HG03354 (cell line): ENCODE results near the gene NTN5.

ENCODE experiments used
- ATAC-seq: cut with Tn5 transposase; IDR thresholded peaks from one replicate; pipeline ENCODE4 v1.9.1; 2021; ENCODE audit warnings: mild to moderate bottlenecking; ENCODE audit not compliant: unreplicated experiment, poor library complexity, severe bottlenecking

NTN5 gene

GRCh38 chr19:48648134-48648533 is 24.7 kb downstream of the NTN5 start:
- no peak for ATAC-seq

DNA sequence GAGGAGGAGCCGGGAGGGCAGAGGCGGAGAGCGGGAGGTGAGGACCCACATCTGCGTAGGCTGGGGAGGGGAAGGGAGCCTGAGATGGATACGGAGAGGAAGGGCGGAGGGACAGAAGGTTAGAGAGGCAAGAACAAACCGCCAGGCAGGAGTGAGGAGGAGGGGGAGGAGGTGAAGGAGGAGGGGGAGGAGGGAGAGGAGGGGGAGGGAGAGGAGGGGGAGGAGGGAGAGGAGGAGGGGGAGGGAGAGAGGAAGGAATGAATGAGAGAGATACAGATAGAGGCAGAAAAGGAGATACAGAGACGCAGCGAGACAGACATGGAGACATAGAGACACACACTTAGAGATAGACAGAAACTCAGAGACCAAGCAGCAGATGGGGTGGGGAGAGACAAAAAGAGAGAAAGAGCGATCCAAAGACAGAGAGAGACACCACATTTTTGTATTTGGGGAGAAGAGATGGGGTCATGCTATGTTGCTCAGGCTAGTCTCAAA is 26.0 kb downstream of the NTN5 start:
- no peak for ATAC-seq

- ATAC-seq: peak; percentile 72
These were observed 26.7 kb downstream of the NTN5 start, which contains the start of gene CA11 for GRCh38 chr19:48646001-48646721. CA11 (minus strand) TSS chr19:48646187; CDS start chr19:48645632, 555 bp downstream.

DNA sequence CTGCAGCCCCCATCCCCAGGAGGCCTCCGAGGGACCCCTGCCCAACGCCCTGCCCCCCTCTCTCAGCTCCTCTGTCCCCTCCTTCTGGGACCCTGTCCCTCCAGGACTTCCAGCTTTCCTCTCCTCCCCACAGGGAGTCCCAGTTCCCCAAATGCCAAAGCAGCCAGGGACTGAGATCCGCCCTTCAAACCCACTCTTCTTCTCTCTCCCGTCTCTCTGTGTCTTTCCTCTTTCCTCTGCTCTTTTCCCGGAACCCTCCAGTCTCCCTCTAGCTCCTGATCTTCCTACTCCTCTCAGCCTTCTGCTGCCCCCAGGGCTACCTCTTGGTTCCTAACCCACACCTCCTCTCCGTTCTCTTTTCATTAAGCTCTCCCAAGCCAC is 27.2 kb downstream of the NTN5 start:
- no peak for ATAC-seq

DNA sequence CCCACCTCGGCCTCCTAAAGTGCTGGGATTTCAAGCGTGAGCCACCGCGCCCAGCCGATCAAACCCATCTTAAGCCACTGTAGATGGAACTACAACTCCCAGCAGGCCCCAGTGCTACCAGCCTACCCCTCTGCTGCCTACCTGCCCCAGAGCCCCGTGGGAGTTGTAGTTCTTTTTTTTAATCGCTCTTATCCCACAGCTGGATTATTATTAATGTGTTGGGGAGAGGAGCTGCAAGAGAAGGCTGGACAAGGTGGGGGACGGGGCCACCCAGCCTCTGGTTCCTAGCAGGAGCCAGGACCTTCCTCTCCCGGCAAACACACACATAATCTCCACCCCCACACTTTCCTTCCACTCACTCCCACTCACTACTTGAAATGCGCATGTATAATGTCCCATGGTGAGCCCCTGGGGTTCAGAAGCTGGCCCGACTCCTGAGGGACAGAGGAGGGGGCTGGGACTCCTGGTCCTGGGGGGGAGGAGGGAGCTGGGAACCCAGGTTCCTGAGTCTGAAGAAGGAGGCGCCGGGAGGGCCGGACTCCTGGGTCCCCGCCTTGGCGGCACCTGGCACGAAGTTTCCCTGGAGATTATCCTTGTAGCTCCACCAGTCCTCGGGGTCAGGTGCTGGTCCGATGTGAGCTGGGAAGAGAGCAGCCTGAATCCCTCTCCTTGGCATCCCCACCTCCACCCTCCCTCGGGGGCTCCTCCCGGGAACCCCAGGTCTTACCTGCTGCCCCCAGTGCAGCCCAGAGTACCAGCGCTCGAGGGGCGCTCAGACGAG is 27.8 kb downstream of the NTN5 start:
- ATAC-seq: peak; percentile 57

DNA sequence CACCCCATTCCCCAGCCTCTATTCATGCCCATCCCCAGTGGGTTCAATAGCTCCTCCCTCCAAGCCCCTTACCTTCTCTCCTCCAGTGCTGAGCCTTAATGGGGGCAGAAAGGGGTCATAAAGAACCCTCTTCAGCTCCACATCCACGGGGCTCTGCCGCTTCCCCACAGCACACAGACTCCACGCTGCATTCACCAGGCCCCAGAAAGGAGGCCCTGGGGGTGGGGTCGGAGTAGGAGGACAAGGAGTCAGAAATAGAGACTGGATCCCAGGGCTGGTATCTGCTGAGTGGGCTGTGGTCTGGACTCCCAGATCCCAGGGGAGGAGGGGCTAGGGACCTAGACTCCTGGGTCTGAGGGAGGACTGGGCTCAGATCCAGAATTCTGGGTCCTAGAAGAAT is 28.5 kb downstream of the NTN5 start:
- no peak for ATAC-seq

- no peak for ATAC-seq
These were observed 30.0 kb downstream of the NTN5 start for GRCh38 chr19:48642862-48643261.

- no peak for ATAC-seq
These were observed 31.0 kb downstream of the NTN5 start for GRCh38 chr19:48641850-48642249.

- no peak for ATAC-seq
These were observed 33.1 kb downstream of the NTN5 start for GRCh38 chr19:48639483-48640375.

- no peak for ATAC-seq
These were observed 33.9 kb downstream of the NTN5 start for GRCh38 chr19:48638831-48639381.

DNA sequence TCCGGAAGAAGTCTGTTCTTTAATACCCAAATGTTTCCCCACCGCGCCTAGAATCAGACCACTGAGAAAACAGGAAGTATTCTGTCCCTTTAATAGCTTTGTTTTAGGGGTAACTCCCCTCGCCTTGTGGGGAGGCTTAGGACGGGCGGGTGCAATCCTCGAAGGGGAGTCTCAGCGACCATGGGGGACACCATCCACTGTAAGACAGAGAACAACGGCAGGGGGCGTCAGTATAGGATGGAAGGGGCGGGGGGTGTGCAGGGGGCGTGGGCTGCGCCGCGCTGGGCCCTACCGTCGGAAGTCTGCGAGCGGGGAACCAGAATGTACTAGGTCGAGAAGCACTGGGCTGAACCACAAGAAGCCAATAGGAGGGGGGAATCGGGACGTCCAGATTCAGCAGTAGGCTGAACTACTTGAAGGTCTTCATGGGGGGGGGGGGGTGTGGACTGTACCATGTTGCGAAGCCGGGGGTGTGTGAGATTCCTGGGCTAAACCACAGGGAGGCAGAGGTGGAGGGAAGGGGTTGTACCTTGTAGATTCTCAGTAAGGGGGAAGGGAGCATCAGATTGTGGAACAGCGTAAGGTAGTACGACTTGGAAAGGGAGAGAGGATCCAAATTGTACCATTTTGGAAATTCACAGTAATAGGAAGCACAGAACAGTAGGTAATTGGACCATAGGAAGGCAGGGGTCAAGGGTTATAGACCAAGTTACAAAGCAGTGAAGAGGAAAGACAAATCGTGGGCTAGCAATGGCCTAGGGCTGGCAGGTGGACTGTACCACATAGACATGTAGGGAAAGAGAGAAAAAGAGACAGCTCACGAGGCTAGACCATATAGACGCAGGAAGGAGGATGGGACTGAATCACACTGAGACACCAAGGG is 34.6 kb downstream of the NTN5 start:
- ATAC-seq: peak; percentile 21

GRCh38 chr19:48637449-48637947 is 35.3 kb downstream of the NTN5 start:
- peak; percentile 72 for ATAC-seq

DNA sequence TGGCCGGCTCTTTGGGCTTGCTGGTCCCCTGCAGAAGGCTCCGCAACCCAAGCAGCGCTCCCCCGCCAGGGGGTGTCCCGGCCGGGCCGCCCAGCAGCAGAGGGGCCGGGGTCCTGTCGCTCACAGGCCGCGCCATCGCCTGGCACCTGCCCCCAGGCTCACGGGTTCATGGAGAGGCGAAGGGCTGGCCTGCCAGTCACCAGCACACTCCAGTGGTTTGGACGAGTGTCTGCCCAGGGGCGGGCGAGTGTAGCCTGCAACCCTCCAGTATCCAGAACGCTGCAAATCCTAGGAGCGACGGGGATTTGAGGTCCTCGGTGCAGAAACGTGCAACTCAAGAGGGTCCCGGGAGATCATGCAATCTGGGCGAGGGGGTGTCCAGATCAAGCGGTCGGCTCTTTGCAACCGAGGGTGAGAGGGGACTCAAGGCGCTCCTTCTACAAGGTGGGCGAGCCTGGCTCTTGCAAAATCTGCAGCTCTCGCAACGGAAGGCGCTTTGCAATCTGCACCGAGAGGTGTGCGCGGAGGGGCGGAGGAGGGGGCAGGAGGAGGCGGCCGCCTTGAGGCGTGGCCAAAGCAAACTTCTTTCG is 35.9 kb downstream of the NTN5 start, which contains the start of gene DBP:
Gene DBP (minus strand): TSS at position 521 of the 590 bp plus-strand sequence. CDS start 385 bp downstream, at position 136.
- no peak for ATAC-seq

- ATAC-seq: no peak
These were observed 36.6 kb downstream of the NTN5 start for GRCh38 chr19:48635966-48636858.

GRCh38 chr19:48635263-48635965 is 37.4 kb downstream of the NTN5 start:
- ATAC-seq: no peak

DNA sequence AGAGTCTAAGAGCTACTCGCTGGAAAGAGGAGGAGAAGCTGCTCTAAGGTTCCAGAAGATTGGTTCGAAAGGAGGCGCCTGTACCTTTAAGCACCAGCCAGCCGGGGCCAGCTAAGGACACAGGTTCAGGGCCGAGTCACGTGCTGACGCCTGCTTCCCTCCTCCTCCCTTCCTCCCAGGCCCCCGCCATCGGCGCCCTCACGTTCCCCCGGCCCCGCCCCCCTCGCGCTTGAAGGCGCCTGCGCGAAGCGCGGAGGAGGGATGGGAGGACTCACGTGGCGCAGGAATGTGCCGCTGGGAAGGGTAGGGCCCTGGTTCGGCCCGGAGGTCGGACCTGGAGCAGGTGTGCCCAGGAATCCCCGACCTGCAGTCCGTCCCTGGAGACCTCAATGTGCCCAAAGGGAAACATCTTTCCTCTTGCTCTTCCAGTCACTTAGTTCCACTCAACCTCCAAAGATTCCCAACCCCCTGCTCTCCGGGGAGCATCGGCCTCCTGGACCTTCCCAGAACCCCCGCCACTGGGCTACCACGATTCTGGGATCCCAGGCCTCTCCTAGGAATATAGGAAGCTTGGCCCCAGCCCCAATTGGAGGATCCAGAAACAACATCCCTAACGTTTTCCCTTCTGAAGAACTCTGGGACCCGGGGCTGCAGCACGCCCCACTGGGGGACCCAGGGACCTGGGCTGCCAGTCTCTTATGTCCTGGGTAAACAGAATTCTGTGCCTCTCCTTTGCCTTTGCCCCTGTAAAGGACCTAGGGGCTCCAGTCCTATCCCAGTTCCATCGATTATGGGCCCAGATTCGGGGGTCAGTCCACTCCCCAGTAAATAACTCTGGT is 38.2 kb downstream of the NTN5 start:
- peak; percentile 30 for ATAC-seq
